Fibroblast of gingiva (primary cell): Measurements from ENCODE around the gene CKB.
"Not testable (repeated sequence)": the region's sequence is repeated elsewhere in the genome, so short reads cannot be mapped to it uniquely, and the experiment has no call there.

Experiments
- DNase-seq: peaks from one replicate; pipeline ENCODE4 v3.0.0-alpha.2; 2011; ENCODE audit warnings: low read depth

Gene CKB

GRCh38 chr14:103526247-103526913, 3.8 kb upstream of the CKB start:
- DNase-seq: no peak

GRCh38 chr14:103525430-103526246, 3.0 kb upstream of the CKB start:
- not testable (repeated sequence) for DNase-seq

- DNase-seq: no peak
Observed at GRCh38 chr14:103524002-103524935, 1.6 kb upstream of the CKB start.

GRCh38 chr14:103523575-103523954, 935 bp upstream of the CKB start:
- no peak for DNase-seq

GRCh38 chr14:103521951-103522563, 573 bp downstream of the CKB start:
- no peak for DNase-seq

GRCh38 chr14:103521438-103521950, 1.1 kb downstream of the CKB start:
- DNase-seq: no peak

- peak; percentile 62 for DNase-seq
Observed at GRCh38 chr14:103520657-103521437, 1.8 kb downstream of the CKB start.

GRCh38 chr14:103520269-103520656, 2.4 kb downstream of the CKB start:
- no peak for DNase-seq

GRCh38 chr14:103519837-103520212, 2.8 kb downstream of the CKB start:
- no peak for DNase-seq

- peak; percentile 36 for DNase-seq
Observed at GRCh38 chr14:103519043-103519836, 3.4 kb downstream of the CKB start.

- DNase-seq: no peak
Observed at GRCh38 chr14:103518422-103519042, 4.1 kb downstream of the CKB start.

GRCh38 chr14:103517721-103518421, 4.8 kb downstream of the CKB start:
- no peak for DNase-seq

- DNase-seq: no peak
Observed at GRCh38 chr14:103517174-103517566, 5.5 kb downstream of the CKB start.

- DNase-seq: no peak
Observed at GRCh38 chr14:103516426-103517173, 6.0 kb downstream of the CKB start.

GRCh38 chr14:103514596-103515421, 7.8 kb downstream of the CKB start:
- DNase-seq: no peak

- peak; percentile 82 for DNase-seq
Observed at GRCh38 chr14:103512701-103513611, 9.7 kb downstream of the CKB start.
